Eye (tissue), 1 donor: ENCODE data around the gene GYG2.
"Not testable (repeated sequence)": the region's sequence is repeated elsewhere in the genome, so short reads cannot be mapped to it uniquely, and the experiment has no call there.

Source experiments
- DNase-seq: peaks from one replicate; pipeline ENCODE4 v3.0.0-alpha.2; 2015

GYG2 gene

DNA sequence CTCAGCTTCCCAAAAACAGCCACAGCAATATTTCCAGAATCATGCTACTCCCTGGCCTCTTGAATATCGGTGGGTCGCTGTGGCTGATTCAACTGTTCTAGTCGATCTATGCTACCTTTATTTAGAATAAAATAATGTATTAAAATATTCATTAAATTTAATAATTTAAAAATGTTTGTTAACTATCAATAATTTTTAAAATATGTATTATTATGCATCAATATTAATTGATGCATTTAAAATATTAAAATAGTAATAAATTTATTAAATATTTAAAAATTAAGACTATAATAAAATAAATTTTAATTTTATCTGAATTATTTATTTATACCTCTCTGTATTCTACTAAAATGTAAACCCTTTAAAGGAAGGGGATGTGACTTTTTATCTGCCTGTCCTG is 81.4 kb downstream of the GYG2 start:
- no peak for DNase-seq

DNA sequence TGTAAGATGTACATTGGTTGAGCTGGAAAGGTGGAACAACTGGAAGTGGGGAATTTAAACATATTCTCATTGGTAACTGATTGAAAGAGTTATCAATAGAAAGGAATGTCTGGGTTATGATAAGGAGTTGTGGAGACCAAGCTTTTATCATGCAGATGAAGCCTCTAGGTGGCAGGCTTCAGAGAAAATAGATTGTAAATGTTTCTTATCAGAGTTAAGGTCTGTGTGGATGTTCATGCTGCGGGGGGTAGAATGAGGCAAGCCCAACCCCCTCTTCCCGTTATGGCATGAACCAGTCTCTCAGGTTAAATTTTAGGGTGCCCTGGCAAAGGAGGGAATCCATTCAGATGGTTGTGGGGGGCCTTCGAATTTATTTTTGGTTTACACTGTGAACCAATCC is 84.4 kb downstream of the GYG2 start:
- no peak for DNase-seq

GRCh38 chrX:2917767-2918166 is 89.0 kb downstream of the GYG2 start:
- DNase-seq, result no peak

DNA sequence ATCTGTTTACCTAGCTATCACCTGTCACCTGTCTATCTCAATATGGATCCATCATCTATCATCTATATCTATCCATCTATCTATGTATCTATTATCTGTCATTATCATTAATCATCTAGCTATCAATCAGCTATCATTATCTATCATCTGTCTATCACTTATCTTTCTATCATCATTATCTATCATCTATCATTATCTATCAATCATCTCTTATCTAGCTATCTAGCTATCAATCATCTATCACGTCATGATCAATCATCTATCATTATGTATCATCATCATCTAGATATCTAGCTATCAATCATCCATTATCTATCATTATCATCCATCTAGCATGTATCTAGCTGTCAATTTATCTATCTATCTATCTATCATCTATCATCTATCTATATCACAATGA is 92.5 kb downstream of the GYG2 start:
- no peak for DNase-seq

DNA sequence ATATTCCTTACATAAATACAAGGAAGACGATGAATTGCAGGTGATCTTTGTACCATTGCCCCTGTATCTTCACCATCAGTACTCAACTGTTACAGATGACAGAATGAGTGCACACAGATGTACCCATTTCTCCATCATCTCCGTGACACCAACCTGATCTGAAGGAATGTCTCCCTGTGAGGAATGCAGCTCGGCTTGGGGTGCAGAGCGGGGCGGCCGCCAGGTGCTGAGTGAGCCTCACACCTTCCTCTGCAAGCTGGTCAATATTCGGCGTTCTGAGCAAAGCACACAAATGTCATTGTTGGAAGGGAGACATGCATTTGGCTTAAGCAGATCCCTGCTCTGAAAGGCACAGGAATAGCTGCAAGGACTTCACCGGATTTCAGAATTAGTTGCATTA is 93.0 kb downstream of the GYG2 start:
- DNase-seq, result no peak

GRCh38 chrX:2924151-2924550 is 95.4 kb downstream of the GYG2 start:
- DNase-seq, result no peak

- not testable (repeated sequence) for DNase-seq
Measured at GRCh38 chrX:2926255-2926654, 97.5 kb downstream of the GYG2 start.

DNA sequence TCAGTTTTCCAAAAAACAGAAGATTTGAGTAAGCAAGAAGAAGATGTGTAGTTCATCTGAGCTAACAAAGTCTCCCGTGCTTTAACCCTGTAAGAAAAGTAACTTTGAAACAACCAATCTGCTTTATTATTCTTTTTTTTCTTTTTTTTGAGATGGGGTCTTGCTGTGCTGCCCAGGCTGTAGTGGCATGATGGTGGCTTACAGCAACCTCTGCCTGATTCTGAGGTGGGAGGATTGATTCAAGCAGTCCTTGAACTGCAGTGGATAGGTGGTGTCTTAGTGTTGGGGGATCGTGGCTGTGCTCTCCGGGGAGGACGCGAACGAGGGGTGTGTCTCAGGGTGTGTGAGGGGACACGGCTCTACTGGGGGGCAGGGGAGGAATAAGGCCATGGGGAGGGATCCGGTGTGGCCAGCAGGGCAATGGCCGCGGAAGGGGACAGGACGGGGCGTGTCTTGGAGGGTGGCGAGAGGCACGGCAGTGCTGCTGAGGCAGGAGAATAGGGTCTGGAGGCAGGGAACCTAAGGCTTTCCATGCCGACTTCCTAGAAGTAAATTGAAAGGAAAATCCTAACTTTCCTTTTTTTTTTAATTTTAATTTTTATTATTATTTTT is 98.0 kb downstream of the GYG2 start:
- DNase-seq, result no peak

GRCh38 chrX:2928191-2928582 is 99.5 kb downstream of the GYG2 start:
- peak; percentile 78 for DNase-seq

DNA sequence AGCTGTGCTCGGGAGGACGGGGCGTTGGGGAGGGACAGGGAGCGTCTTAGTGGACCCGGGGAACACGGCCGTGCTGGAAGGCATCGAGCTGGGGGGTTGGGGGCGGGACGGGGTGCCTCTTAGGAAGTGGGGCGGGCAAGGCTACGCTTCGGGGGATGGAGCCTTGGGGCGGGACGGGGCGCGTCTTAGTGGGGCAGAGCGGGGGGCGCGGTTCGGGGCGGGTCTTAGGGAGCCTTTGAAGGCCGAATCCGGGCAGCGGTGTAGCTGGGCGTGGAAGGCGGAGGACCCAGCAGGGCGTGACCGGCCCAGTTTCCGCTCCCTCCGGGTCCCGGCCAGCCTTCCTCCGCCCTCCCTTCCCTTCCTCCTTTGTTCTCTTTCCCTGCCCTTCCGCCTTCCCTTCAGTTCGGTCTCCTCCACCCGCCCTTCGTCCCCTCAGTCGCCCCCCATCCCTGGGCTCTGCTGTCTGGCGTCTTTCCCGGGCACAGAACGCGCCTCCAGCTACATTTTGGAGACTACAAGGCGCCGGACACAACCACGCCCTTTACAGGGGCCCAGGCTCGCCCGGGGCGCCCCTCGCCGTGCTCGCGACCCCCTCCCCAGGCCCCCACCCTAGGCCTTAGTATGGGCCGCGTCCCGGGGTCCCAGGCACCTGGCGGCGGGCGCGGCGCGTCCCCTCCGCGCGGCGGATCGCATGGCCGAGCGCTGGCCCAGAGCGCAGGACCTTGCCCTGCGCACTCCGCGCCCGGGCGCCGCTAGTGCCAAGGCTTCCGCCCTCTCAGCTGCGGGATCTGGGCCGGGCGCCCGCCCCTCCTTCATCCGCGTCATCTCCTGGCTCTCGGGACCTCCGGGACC is 100.1 kb downstream of the GYG2 start, which contains the start of gene ARSD:
Gene ARSD, minus strand, starts transcription at position 757 of the 852 bp plus-strand sequence. Its CDS starts 64 bp downstream, at position 693.
- DNase-seq, result peak; percentile 90

- no peak for DNase-seq
Measured at GRCh38 chrX:2931155-2931554, 102.4 kb downstream of the GYG2 start.

DNA sequence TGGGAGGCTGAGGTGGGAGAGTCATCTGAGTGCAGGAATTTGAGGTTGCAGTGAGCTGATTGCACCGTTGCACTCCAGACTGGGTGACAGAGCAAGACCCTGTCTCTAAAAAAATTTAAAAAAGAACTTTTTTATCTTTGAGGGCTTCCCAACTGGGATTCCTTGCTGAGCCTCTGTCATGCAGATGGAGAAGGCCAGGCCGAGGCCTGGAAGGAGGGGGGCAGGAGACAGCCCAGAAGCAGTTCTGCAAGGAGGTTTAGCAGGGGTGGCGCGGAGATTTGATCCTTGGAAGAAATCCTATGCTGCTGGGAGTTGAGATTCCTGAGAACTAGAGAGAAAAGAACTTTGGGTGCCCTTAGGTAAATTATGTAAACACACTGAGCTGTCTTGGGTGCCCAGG is 102.9 kb downstream of the GYG2 start:
- no peak for DNase-seq
